ENCODE measurements around the gene COL15A1.

DNA sequence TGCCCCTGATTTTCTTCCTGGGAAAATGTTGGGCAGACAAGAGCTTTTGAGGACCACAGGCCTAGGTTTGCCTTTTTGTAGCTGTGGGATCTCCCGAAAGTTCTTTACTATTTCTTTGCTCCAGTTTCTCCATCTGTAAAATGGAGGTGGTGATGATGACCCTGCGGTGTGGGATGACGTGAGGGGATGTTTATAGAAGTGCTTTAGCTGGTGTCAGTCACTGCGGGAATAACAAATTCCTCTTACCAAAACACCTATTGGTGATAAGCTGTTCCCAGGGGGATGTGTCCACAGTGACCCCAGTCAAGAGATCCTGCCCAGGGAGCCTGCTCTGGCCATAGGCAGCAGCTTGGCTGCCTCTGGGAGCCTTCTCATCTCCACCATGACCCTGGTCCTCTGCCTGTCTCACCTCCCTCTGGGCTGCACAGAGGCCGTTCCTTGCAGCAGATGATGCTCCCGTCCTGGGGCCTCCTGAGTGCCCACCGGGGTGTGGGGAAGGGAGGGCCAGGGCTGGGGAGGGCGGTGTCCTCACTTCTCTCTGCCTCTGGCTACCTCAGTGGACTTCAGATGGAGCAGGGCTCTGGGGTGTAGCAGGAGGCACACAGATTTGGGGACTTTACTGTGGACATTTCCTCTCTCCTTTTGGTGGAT lies 77.2 kb downstream of the COL15A1 start:
- no peak for TF ChIP-seq ZKSCAN8 (CRISPR knock-in tag; IDR thresholded peaks at IDR 0.05; ENCODE audit: borderline replicate concordance)
- TF ChIP-seq MAFF (IDR thresholded peaks at IDR 0.05; ENCODE audit: low read depth, low read length), result no peak
- TF ChIP-seq ZNF253 (CRISPR knock-in tag; IDR thresholded peaks at IDR 0.05; ENCODE audit: borderline replicate concordance), result no peak
